AG04449 (cell line): ENCODE measurements around the gene WNT2B.
A peak's percentile ranks its signal among the peaks of the same experiment; 100 is the strongest.

ENCODE experiments used
- CTCF ChIA-PET: fragments of 350-600 bp; formaldehyde crosslinking; extraction: SDS; loops from one replicate; lab custom pipeline; 2021; ENCODE audit warnings: antibody characterized with exemption; lab: Yijun Ruan, JAX
- POLR2A ChIA-PET: fragments of 400-600, 350-600 bp; formaldehyde crosslinking; extraction: SDS; loops from one replicate; lab custom pipeline; 2020; ENCODE audit warnings: antibody characterized with exemption, inconsistent platforms; lab: Yijun Ruan, JAX
- DNase-seq: peaks from one replicate; pipeline ENCODE4 v3.0.0-alpha.2; 2010; ENCODE audit warnings: low read depth, low spot score
- H3K4me3 ChIP-seq: 2 replicates; pipeline ENCODE4 v1.5.1; 2011; ENCODE audit warnings: low read depth, mild to moderate bottlenecking, control low read depth, low read length
- CTCF ChIP-seq: IDR thresholded peaks from one replicate; pipeline ENCODE4 v1.5.1; 2011; ENCODE audit warnings: mild to moderate bottlenecking, moderate library complexity, low read length, control low read depth, inconsistent platforms; ENCODE audit not compliant: insufficient read depth; ENCODE audit errors: missing control alignments

WNT2B gene

GRCh38 chr1:112506731-112507130 lies 2.0 kb upstream of the WNT2B start:
- no peak for DNase-seq
- ChIA-PET POLR2A (no interaction called here), CTCF (interaction anchor here (0.8 to 1.0 kb wide), 2 partner anchors 23 to 201 kb away, joined by 3 to 4 read pairs; no protein-coding TSS in a partner anchor)
- no peak overlapping the region for H3K4me3 ChIP-seq
- no peak for TF ChIP-seq CTCF

- DNase-seq, result no peak
- no peak for TF ChIP-seq CTCF
- CTCF ChIA-PET, result interaction anchor here (0.8 to 1.3 kb wide), 2 partner anchors 107 to 201 kb away, joined by 3 to 8 read pairs; no protein-coding TSS in a partner anchor
- POLR2A ChIA-PET, result no interaction called here
- H3K4me3 ChIP-seq, result no peak overlapping the region
Observed at GRCh38 chr1:112507336-112507735, 1.4 kb upstream of the WNT2B start.

GRCh38 chr1:112507921-112508277 lies 866 bp upstream of the WNT2B start:
- H3K4me3 ChIP-seq, result peak overlapping the region; percentile 67
- DNase-seq, result no peak
- CTCF ChIA-PET, result interaction anchor here (1.2 to 1.3 kb wide), 2 partner anchors 106 to 116 kb away, joined by 5 to 8 read pairs; no protein-coding TSS in a partner anchor
- POLR2A ChIA-PET, result interaction anchor here (0.7 kb wide), 1 partner anchor 20 kb away, joined by 4 read pairs; no protein-coding TSS in a partner anchor
- TF ChIP-seq CTCF, result no peak

- TF ChIP-seq CTCF, result no peak
- H3K4me3 ChIP-seq, result peak overlapping the region; percentile 67
- no peak for DNase-seq
- POLR2A ChIA-PET, result no interaction called here
- CTCF ChIA-PET, result interaction anchor here (0.6 to 1.2 kb wide), 3 partner anchors 13 to 118 kb away, joined by 3 to 5 read pairs (median 5); no protein-coding TSS in a partner anchor
Observed at GRCh38 chr1:112509005-112509659, 367 bp downstream of the WNT2B start.

GRCh38 chr1:112509660-112510178 lies 954 bp downstream of the WNT2B start:
- no peak for DNase-seq
- no peak for TF ChIP-seq CTCF
- ChIA-PET POLR2A (interaction anchor here (0.5 kb wide), 1 partner anchor 406 kb away, joined by 3 read pairs; no protein-coding TSS in a partner anchor), CTCF (interaction anchor here (0.6 to 3.6 kb wide), 6 partner anchors 8 to 207 kb away, joined by 3 to 25 read pairs (median 6); no protein-coding TSS in a partner anchor)
- peak overlapping the region; percentile 67 for H3K4me3 ChIP-seq

GRCh38 chr1:112510340-112510739 lies 1.6 kb downstream of the WNT2B start:
- TF ChIP-seq CTCF, result no peak
- DNase-seq, result no peak
- POLR2A ChIA-PET, result interaction anchor here (0.5 kb wide), 1 partner anchor 405 kb away, joined by 3 read pairs; no protein-coding TSS in a partner anchor

More at GRCh38 chr1:112510340-112510739, 1.6 kb downstream of the WNT2B start:
- H3K4me3 ChIP-seq, result peak overlapping the region; percentile 67
- CTCF ChIA-PET, result interaction anchor here (1.3 to 3.6 kb wide), 4 partner anchors 8 to 206 kb away, joined by 5 to 25 read pairs (median 8); no protein-coding TSS in a partner anchor
